Inflammatory macrophage (primary cell): ENCODE measurements around the gene FAHD2A.
"Not testable (repeated sequence)": the region's sequence is repeated elsewhere in the genome, so short reads cannot be mapped to it uniquely, and the experiment has no call there.

Source experiments
- DNase-seq, 2 donors: peaks; one replicate each; pipeline ENCODE4 v3.0.0-alpha.2; 2020 to 2022

Gene FAHD2A

GRCh38 chr2:95376311-95377215 lies 25.9 kb upstream of the FAHD2A start:
- no peak for DNase-seq

- no peak for DNase-seq
Observed at GRCh38 chr2:95377216-95378123, 25.0 kb upstream of the FAHD2A start.

GRCh38 chr2:95378281-95378680 lies 24.2 kb upstream of the FAHD2A start:
- DNase-seq = not testable (repeated sequence)

- no peak for DNase-seq
Observed at GRCh38 chr2:95379371-95379831, 23.1 kb upstream of the FAHD2A start.

- no peak for DNase-seq
Observed at GRCh38 chr2:95380280-95380679, 22.2 kb upstream of the FAHD2A start.

GRCh38 chr2:95380731-95381130 lies 21.8 kb upstream of the FAHD2A start:
- DNase-seq = no peak

- no peak for DNase-seq
Observed at GRCh38 chr2:95381212-95382191, 21.0 kb upstream of the FAHD2A start.

- DNase-seq = no peak
Observed at GRCh38 chr2:95382192-95382591, 20.3 kb upstream of the FAHD2A start.

GRCh38 chr2:95382686-95383634 lies 19.5 kb upstream of the FAHD2A start:
- DNase-seq = no peak

GRCh38 chr2:95383635-95384027 lies 18.9 kb upstream of the FAHD2A start:
- DNase-seq = no peak

GRCh38 chr2:95384854-95385569 lies 17.5 kb upstream of the FAHD2A start:
- DNase-seq = no peak

GRCh38 chr2:95385570-95385984 lies 16.9 kb upstream of the FAHD2A start:
- DNase-seq = no peak

- DNase-seq = no peak
Observed at GRCh38 chr2:95386031-95386430, 16.5 kb upstream of the FAHD2A start.

- no peak for DNase-seq
Observed at GRCh38 chr2:95387358-95387757, 15.2 kb upstream of the FAHD2A start.

GRCh38 chr2:95388091-95388692 lies 14.3 kb upstream of the FAHD2A start:
- no peak for DNase-seq

- DNase-seq = no peak
Observed at GRCh38 chr2:95388856-95389244, 13.7 kb upstream of the FAHD2A start.

- peak; percentile 43 to 63 for DNase-seq
Observed at GRCh38 chr2:95389245-95390119, 13.0 kb upstream of the FAHD2A start.

GRCh38 chr2:95390272-95390880 lies 12.1 kb upstream of the FAHD2A start:
- DNase-seq = no peak
